WTC11 (cell line): ENCODE data around the gene SMIM26. TPM values are rescaled to one million over a fixed set of nuclear protein-coding genes. Genes with fewer than 3 reads are reported as not detected.

Experiments used
- ATAC-seq: fragments of 200-7000 bp; cut with Tn5 transposase; 2 replicates; pipeline ENCODE4 v1.10.0; 2021; ENCODE audit warnings: mild to moderate bottlenecking, moderate library complexity
- CTCF ChIA-PET: fragments of 300-600 bp; sonication (Branson Sonifier 250); formaldehyde crosslinking; loops from one replicate; lab custom pipeline; 2021; ENCODE audit warnings: antibody characterized with exemption; lab: Charles Lee
- POLR2A ChIA-PET: fragments of 350-600 bp; sonication (Branson Sonifier 250); formaldehyde crosslinking; loops from one replicate; lab custom pipeline; 2021; ENCODE audit warnings: antibody characterized with exemption; lab: Charles Lee
- DNase-seq: peaks from one replicate; pipeline ENCODE4 v3.0.0; 2021; ENCODE audit warnings: low spot score
- H3K27ac Mint-ChIP-seq: 2 replicates; pipeline ENCODE4 v1.8.0; 2021; ENCODE audit warnings: mixed read lengths
- H3K27me3 Mint-ChIP-seq: 2 replicates; pipeline ENCODE4 v1.8.0; 2021; ENCODE audit warnings: low read depth, mild to moderate bottlenecking, moderate library complexity, mixed read lengths
- H3K36me3 Mint-ChIP-seq: 2 replicates; pipeline ENCODE4 v1.8.0; 2021; ENCODE audit warnings: mixed read lengths
- H3K4me1 Mint-ChIP-seq: 2 replicates; pipeline ENCODE4 v1.8.0; 2022; ENCODE audit warnings: mixed read lengths
- H3K4me3 Mint-ChIP-seq: 2 replicates; pipeline ENCODE4 v1.8.0; 2021; ENCODE audit warnings: mild to moderate bottlenecking, moderate library complexity, mixed read lengths
- H3K9me3 Mint-ChIP-seq: 2 replicates; pipeline ENCODE4 v1.8.0; 2021; ENCODE audit warnings: mixed read lengths
- CDX4 ChIP-seq: fragments of 250-450 bp; sonication (Bioruptor Pico); IDR thresholded peaks from 2 replicates; pipeline ENCODE4 v1.9.0; 2021; ENCODE audit warnings: moderate library complexity, mild to moderate bottlenecking, inconsistent platforms, borderline replicate concordance
- CREB1 ChIP-seq: sonication (generic); formaldehyde crosslinking; IDR thresholded peaks from 2 replicates; pipeline ENCODE4 v1.8.0; 2023; ENCODE audit warnings: mild to moderate bottlenecking, missing genetic modification reagents
- FOXJ3 ChIP-seq: sonication (generic); formaldehyde crosslinking; IDR thresholded peaks from 2 replicates; pipeline ENCODE4 v1.9.0; 2021; ENCODE audit warnings: missing genetic modification reagents, mild to moderate bottlenecking, borderline replicate concordance
- FOXP1 ChIP-seq: sonication (generic); formaldehyde crosslinking; IDR thresholded peaks from 2 replicates; pipeline ENCODE4 v1.8.0; 2022; ENCODE audit warnings: missing genetic modification reagents, mild to moderate bottlenecking, moderate library complexity, borderline replicate concordance
- FOXP4 ChIP-seq: sonication (generic); formaldehyde crosslinking; IDR thresholded peaks from 2 replicates; pipeline ENCODE4 v1.8.0; 2022; ENCODE audit warnings: mild to moderate bottlenecking, missing genetic modification reagents
- HMGA2 ChIP-seq: fragments of 250-450 bp; sonication (Bioruptor Pico); IDR thresholded peaks from 2 replicates; pipeline ENCODE4 v1.4.0; 2021; ENCODE audit warnings: mild to moderate bottlenecking, moderate library complexity
- IRF2 ChIP-seq: sonication (generic); formaldehyde crosslinking; IDR thresholded peaks from 2 replicates; pipeline ENCODE4 v1.8.0; 2022; ENCODE audit warnings: low read depth, missing genetic modification reagents, borderline replicate concordance
- MAX ChIP-seq: sonication (generic); formaldehyde crosslinking; IDR thresholded peaks from 2 replicates; pipeline ENCODE4 v1.8.0; 2022; ENCODE audit warnings: mild to moderate bottlenecking, missing genetic modification reagents
- MLX ChIP-seq: sonication (generic); formaldehyde crosslinking; IDR thresholded peaks from 2 replicates; pipeline ENCODE4 v1.8.1; 2023; ENCODE audit warnings: mild to moderate bottlenecking, missing genetic modification reagents, moderate library complexity
- NFE2L1 ChIP-seq: sonication (generic); formaldehyde crosslinking; IDR thresholded peaks from 2 replicates; pipeline ENCODE4 v1.8.1; 2023; ENCODE audit warnings: missing genetic modification reagents
- NR1H2 ChIP-seq: sonication (generic); formaldehyde crosslinking; IDR thresholded peaks from 2 replicates; pipeline ENCODE4 v1.9.0; 2021; ENCODE audit warnings: mild to moderate bottlenecking, moderate library complexity, missing genetic modification reagents
- NR3C1 ChIP-seq: sonication (generic); formaldehyde crosslinking; conservative IDR thresholded peaks from 2 replicates; pipeline ENCODE4 v1.8.1; 2023; ENCODE audit warnings: low read depth, mild to moderate bottlenecking, missing genetic modification reagents
- OVOL2 ChIP-seq: fragments of 250-450 bp; sonication (Bioruptor Pico); IDR thresholded peaks from 2 replicates; pipeline ENCODE4 v1.9.0; 2021; ENCODE audit warnings: mild to moderate bottlenecking, borderline replicate concordance
- PRDM15 ChIP-seq: sonication (generic); formaldehyde crosslinking; IDR thresholded peaks from 2 replicates; pipeline ENCODE4 v1.8.0; 2022; ENCODE audit warnings: missing genetic modification reagents
- TEAD4 ChIP-seq: sonication (generic); formaldehyde crosslinking; IDR thresholded peaks from 2 replicates; pipeline ENCODE4 v1.8.0; 2022; ENCODE audit warnings: mild to moderate bottlenecking, missing genetic modification reagents
- TP53 ChIP-seq: sonication (generic); formaldehyde crosslinking; IDR thresholded peaks from 2 replicates; pipeline ENCODE4 v1.8.1; 2023; ENCODE audit warnings: mild to moderate bottlenecking, missing genetic modification reagents
- USF1 ChIP-seq: sonication (generic); formaldehyde crosslinking; IDR thresholded peaks from 2 replicates; pipeline ENCODE4 v1.8.0; 2022; ENCODE audit warnings: mild to moderate bottlenecking, missing genetic modification reagents
- ZMAT4 ChIP-seq: fragments of 250-450 bp; sonication (Bioruptor Pico); IDR thresholded peaks from 2 replicates; pipeline ENCODE4 v1.9.0; 2021; ENCODE audit warnings: mild to moderate bottlenecking
- ZNF121 ChIP-seq: sonication (generic); formaldehyde crosslinking; IDR thresholded peaks from 2 replicates; pipeline ENCODE4 v1.8.0; 2023; ENCODE audit warnings: missing genetic modification reagents
- ZNF138 ChIP-seq: sonication (generic); formaldehyde crosslinking; conservative IDR thresholded peaks from 2 replicates; pipeline ENCODE4 v1.8.1; 2022; ENCODE audit warnings: mild to moderate bottlenecking, moderate library complexity, missing genetic modification reagents
- ZNF219 ChIP-seq: sonication (generic); formaldehyde crosslinking; IDR thresholded peaks from 2 replicates; pipeline ENCODE4 v1.8.0; 2023; ENCODE audit warnings: missing genetic modification reagents, mild to moderate bottlenecking, borderline replicate concordance
- ZNF396 ChIP-seq: fragments of 250-450 bp; sonication (Bioruptor Pico); IDR thresholded peaks from 2 replicates; pipeline ENCODE4 v1.8.0; 2021; ENCODE audit warnings: mild to moderate bottlenecking, moderate library complexity, borderline replicate concordance
- ZNF423 ChIP-seq: fragments of 250-450 bp; sonication (Bioruptor Pico); IDR thresholded peaks from 2 replicates; pipeline ENCODE4 v2.1.2; 2022; ENCODE audit warnings: mild to moderate bottlenecking, moderate library complexity
- total RNA-seq: library from RNA; stranded (reverse); gene quantifications from 3 replicates; pipeline ENCODE4 v1.2.3, GENCODE V29; 2021

SMIM26 gene
- total RNA-seq, 1 experiment from 2014 or later = 71.9 TPM

GRCh38 chr20:18533978-18534644 lies 33.1 kb upstream of the SMIM26 start:
- DNase-seq = no peak
- CTCF ChIA-PET = no interaction called here
- H3K4me1 Mint-ChIP-seq = no peaks in the 10 kb centered on the region
- no peak overlapping the region for H3K4me3 Mint-ChIP-seq
- TF ChIP-seq FOXP1 = no peak
- TF ChIP-seq PRDM15 (CRISPR knock-in tag) = no peak
- no peak for TF ChIP-seq FOXP4
- TF ChIP-seq ZNF396 (CRISPR knock-in tag) = no peak
- TF ChIP-seq CREB1 (CRISPR knock-in tag) = no peak
- TF ChIP-seq CDX4 = no peak
- no peak for TF ChIP-seq MAX (CRISPR knock-in tag)
- TF ChIP-seq ZNF121 (CRISPR knock-in tag) = no peak
- no peak for TF ChIP-seq MLX
- no peak for TF ChIP-seq NFE2L1 (CRISPR knock-in tag)
- no peak for TF ChIP-seq OVOL2
- H3K27me3 Mint-ChIP-seq = no peaks in the 10 kb centered on the region
- POLR2A ChIA-PET = no interaction called here
- H3K27ac Mint-ChIP-seq = no peak overlapping the region
- no peaks in the 10 kb centered on the region for H3K9me3 Mint-ChIP-seq
- H3K36me3 Mint-ChIP-seq = peaks cover 77% of the 10 kb centered on the region
- no peak for ATAC-seq

GRCh38 chr20:18537651-18538050 lies 29.6 kb upstream of the SMIM26 start:
- Mint-ChIP-seq H3K27ac (no peak overlapping the region), H3K9me3 (no peaks in the 10 kb centered on the region), H3K36me3 (peaks cover 67% of the 10 kb centered on the region), H3K4me3 (no peak overlapping the region), H3K4me1 (no peaks in the 10 kb centered on the region), H3K27me3 (no peaks in the 10 kb centered on the region)
- DNase-seq (no peak), ATAC-seq (no peak)
- CTCF ChIA-PET = no interaction called here
- POLR2A ChIA-PET = no interaction called here
- TF ChIP-seq ZNF396 (CRISPR knock-in tag) (no peak), TP53 (CRISPR knock-in tag) (no peak), IRF2 (CRISPR knock-in tag) (no peak), FOXP4 (no peak), TEAD4 (no peak), NR3C1 (CRISPR knock-in tag) (no peak), USF1 (CRISPR knock-in tag) (no peak), HMGA2 (CRISPR knock-in tag) (no peak), ZNF138 (CRISPR knock-in tag) (no peak), ZMAT4 (CRISPR knock-in tag) (no peak), ZNF423 (no peak), ZNF219 (CRISPR knock-in tag) (no peak), NR1H2 (CRISPR knock-in tag) (no peak), FOXJ3 (CRISPR knock-in tag) (no peak)
